ENCODE results near the gene HBD. TPM values are rescaled to one million over a fixed set of nuclear protein-coding genes. Genes with fewer than 3 reads are reported as not detected.

HBD gene
- total RNA-seq, 2 experiments from 2014 or later: not detected

DNA sequence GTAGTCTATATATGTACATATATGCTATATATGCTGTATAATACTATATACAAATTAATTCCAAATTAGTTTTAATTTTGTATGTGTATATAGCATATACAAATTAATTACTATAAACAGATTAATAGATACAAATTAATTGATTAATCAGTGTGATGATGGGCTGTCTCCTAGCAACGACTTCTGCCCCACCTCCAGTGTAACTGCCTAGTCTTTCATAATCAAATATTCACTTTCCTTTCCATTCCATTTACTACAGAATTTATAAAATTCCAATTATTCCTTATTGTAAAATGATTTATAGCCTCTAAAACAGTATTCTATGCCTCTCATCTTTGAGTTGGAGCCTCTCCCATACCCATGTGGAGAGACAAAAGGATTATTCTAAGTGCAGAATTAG is 976 bp downstream of the HBD start:
- no peak for ATAC-seq
- TF ChIP-seq, protein P1, sequence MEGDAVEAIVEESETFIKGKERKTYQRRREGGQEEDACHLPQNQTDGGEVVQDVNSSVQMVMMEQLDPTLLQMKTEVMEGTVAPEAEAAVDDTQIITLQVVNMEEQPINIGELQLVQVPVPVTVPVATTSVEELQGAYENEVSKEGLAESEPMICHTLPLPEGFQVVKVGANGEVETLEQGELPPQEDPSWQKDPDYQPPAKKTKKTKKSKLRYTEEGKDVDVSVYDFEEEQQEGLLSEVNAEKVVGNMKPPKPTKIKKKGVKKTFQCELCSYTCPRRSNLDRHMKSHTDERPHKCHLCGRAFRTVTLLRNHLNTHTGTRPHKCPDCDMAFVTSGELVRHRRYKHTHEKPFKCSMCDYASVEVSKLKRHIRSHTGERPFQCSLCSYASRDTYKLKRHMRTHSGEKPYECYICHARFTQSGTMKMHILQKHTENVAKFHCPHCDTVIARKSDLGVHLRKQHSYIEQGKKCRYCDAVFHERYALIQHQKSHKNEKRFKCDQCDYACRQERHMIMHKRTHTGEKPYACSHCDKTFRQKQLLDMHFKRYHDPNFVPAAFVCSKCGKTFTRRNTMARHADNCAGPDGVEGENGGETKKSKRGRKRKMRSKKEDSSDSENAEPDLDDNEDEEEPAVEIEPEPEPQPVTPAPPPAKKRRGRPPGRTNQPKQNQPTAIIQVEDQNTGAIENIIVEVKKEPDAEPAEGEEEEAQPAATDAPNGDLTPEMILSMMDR (IDR thresholded peaks at IDR 0.05): no peak

DNA sequence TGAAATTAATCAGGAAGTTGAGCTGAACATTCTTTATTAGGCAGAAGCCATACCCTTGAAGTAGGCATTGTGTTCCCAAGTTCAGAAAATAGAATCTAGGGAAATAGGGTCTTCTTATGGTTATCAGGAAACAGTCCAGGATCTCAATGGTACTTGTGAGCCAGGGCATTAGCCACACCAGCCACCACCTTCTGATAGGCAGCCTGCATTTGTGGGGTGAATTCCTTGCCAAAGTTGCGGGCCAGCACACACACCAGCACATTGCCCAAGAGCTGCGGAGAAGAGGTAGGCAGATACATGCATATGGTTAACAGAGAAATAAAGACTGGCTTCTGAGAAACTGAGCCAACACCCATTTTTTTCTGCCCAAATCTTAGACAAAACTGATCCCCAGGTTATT is 1.5 kb downstream of the HBD start:
- ChIA-PET CTCF (no interaction called here), POLR2A (no interaction called here)
- TF ChIP-seq, protein P1 (IDR thresholded peaks at IDR 0.05): no peak
- H3K27ac Mint-ChIP-seq: no peak overlapping the region
- no peaks in the 10 kb centered on the region for H3K4me1 Mint-ChIP-seq (ENCODE audit: low read depth)
- H3K27me3 Mint-ChIP-seq: peaks cover 4% of the 10 kb centered on the region
- no peaks in the 10 kb centered on the region for H3K9me3 Mint-ChIP-seq
- no peak overlapping the region for H3K4me3 Mint-ChIP-seq
- ATAC-seq (no peak), DNase-seq (no peak)
- H3K36me3 Mint-ChIP-seq (ENCODE audit: low read depth): no peaks in the 10 kb centered on the region
- intact Hi-C loops (cut with micrococcal nuclease): no loop called here

More for the DNA sequence above, 976 bp downstream of the HBD start:
- H3K4me1 Mint-ChIP-seq (ENCODE audit: low read depth): no peaks in the 10 kb centered on the region
- no peak overlapping the region for H3K4me3 Mint-ChIP-seq
- peaks cover 4% of the 10 kb centered on the region for H3K27me3 Mint-ChIP-seq
- no peak overlapping the region for H3K27ac Mint-ChIP-seq
- H3K9me3 Mint-ChIP-seq: no peaks in the 10 kb centered on the region
- ChIA-PET CTCF (no interaction called here), POLR2A (no interaction called here)
- no peaks in the 10 kb centered on the region for H3K36me3 Mint-ChIP-seq (ENCODE audit: low read depth)
- no peak for DNase-seq
- intact Hi-C loops (cut with micrococcal nuclease): no loop called here

DNA sequence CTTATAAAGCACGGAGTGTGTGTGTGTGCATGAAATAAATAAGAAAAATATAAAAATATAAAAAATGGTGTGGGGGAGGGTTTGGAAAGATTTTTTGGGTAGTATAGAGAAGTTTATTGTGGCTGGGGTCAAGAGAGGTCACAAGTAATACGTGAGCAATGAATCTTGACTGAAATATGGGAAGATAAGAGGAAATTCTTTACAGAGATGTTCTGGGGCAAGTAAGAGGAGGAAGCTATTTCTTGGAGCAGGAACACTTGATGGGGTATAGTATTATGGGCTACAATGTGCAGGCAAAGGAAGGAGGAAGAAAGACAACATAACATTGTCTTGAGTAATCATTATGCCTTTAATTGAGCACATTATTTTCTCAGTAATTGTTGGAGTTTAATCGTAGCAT is 2.1 kb downstream of the HBD start:
- ChIA-PET CTCF (no interaction called here), POLR2A (no interaction called here)
- Mint-ChIP-seq H3K4me1 (ENCODE audit: low read depth) (no peaks in the 10 kb centered on the region), H3K4me3 (no peak overlapping the region), H3K27me3 (peaks cover 3% of the 10 kb centered on the region), H3K27ac (no peak overlapping the region), H3K9me3 (no peaks in the 10 kb centered on the region), H3K36me3 (ENCODE audit: low read depth) (no peaks in the 10 kb centered on the region)
- TF ChIP-seq, protein P1 (IDR thresholded peaks at IDR 0.05): no peak
- no peak for DNase-seq
- ATAC-seq: no peak
- intact Hi-C loops (cut with micrococcal nuclease): no loop called here

DNA sequence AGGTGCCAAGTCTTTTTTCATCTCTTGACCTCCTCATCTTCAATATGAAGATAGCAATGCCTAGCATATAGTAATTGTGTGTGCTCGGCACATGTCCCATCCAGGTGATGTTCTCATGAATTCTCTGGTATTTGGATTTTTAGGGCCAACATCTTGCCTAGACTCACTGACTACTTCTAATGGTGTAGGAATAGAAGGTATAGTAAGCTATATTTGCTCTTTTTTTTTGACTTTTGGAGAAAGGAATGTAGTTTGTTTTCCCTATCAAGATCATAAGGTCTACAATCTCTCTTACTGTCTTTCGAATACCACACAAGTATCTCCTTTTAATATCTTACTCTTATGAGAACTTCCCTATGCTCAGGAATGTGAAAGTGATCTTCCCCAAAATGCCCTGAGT is 3.2 kb downstream of the HBD start:
- TF ChIP-seq, protein P1 (IDR thresholded peaks at IDR 0.05): no peak
- H3K4me3 Mint-ChIP-seq: no peak overlapping the region
- DNase-seq: no peak

DNA sequence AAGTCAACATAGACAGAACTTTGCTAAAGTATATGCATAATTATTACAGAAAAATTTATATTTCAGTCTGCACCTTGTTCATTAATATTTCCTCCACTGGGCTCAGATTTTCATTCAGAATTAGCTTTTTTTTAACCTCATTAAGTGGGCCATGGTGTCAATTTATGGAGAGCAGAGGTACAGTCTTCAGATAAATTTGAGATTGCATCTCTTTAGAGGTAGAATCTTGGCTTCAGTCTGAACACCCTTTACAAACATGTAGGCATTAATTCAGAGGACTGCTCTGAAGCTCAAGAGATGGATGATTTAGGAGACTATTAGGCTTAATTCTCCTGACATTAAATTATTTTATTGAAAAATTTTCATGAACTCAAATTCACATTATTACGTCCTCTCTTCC is 4.0 kb downstream of the HBD start:
- H3K27me3 Mint-ChIP-seq: peaks cover 3% of the 10 kb centered on the region
- CTCF ChIA-PET: no interaction called here
- no peaks in the 10 kb centered on the region for H3K36me3 Mint-ChIP-seq (ENCODE audit: low read depth)
- TF ChIP-seq, protein P1 (IDR thresholded peaks at IDR 0.05): no peak
- intact Hi-C loops (cut with micrococcal nuclease): no loop called here
- DNase-seq (no peak), ATAC-seq (no peak)
- POLR2A ChIA-PET: no interaction called here
- H3K9me3 Mint-ChIP-seq: no peaks in the 10 kb centered on the region
- no peak overlapping the region for H3K4me3 Mint-ChIP-seq
- H3K4me1 Mint-ChIP-seq (ENCODE audit: low read depth): no peaks in the 10 kb centered on the region
- H3K27ac Mint-ChIP-seq: no peak overlapping the region

More for the DNA sequence above, 3.2 kb downstream of the HBD start:
- H3K9me3 Mint-ChIP-seq: no peaks in the 10 kb centered on the region
- H3K4me1 Mint-ChIP-seq (ENCODE audit: low read depth): no peaks in the 10 kb centered on the region
- ChIA-PET CTCF (no interaction called here), POLR2A (no interaction called here)
- ATAC-seq: no peak
- H3K36me3 Mint-ChIP-seq (ENCODE audit: low read depth): no peaks in the 10 kb centered on the region
- no peak overlapping the region for H3K27ac Mint-ChIP-seq
- H3K27me3 Mint-ChIP-seq: peaks cover 3% of the 10 kb centered on the region
- intact Hi-C loops (cut with micrococcal nuclease): no loop called here
